ENCODE measurements around the gene ATXN1. TPM values are rescaled to one million over a fixed set of nuclear protein-coding genes. Genes with fewer than 3 reads are reported as not detected.
A peak's percentile ranks its signal among the peaks of the same experiment; 100 is the strongest.

ATXN1 gene
- polyA plus RNA-seq, 1 donor (not counting 4 experiments of a cell fraction or from before 2014, with no cell fraction given): 9.7 TPM

GRCh38 chr6:16338577-16339264 lies 422.5 kb downstream of the ATXN1 start:
- H3K4me2 ChIP-seq (ENCODE audit: control insufficient read depth, extremely low read depth, insufficient read depth, low read depth, low read length): peak overlapping the region; percentile 69
- peak; percentile 54 for DNase-seq (ENCODE audit: low read depth, low spot score)
- H2AFZ ChIP-seq (ENCODE audit: control insufficient read depth, low read length): peak overlapping the region; percentile 44
- H3K9ac ChIP-seq (ENCODE audit: control insufficient read depth, extremely low read depth, insufficient read depth, low read length): no peak overlapping the region
- peak overlapping the region; percentile 60 for H3K27ac ChIP-seq (ENCODE audit: control insufficient read depth, insufficient read depth, low read length)
- dilution Hi-C loops (cut with MboI; ENCODE audit: extremely low pct_ligation_motif_present, low sequenced_read_pairs): no loop called here
- no peaks in the 10 kb centered on the region for H3K9me3 ChIP-seq (ENCODE audit: control insufficient read depth, low read depth, low read length)
- H3K4me3 ChIP-seq (ENCODE audit: control insufficient read depth in 2 of 3, extremely low read depth in 1 of 3, insufficient read depth in 2 of 3, low read depth in 1 of 3, low read length in 3 of 3): peak overlapping the region in 2 of 3 experiments; percentile 13 to 31
- no peaks in the 10 kb centered on the region for H3K79me2 ChIP-seq (ENCODE audit: control insufficient read depth, insufficient read depth, low read length)
- TF ChIP-seq EZH2 (IDR thresholded peaks at IDR 0.05; ENCODE audit: low read length) (no peak), CTCF (optimal IDR thresholded peaks at IDR 0.05 in 1 of 3, IDR thresholded peaks at IDR 0.05 in 1 of 3, conservative IDR thresholded peaks at IDR 0.05 in 1 of 3; ENCODE audit: extremely low read depth in 1 of 3, insufficient read depth in 2 of 3, low read length in 3 of 3) (peak; percentile 65 to 72 (median 67))
- peak; percentile 82 for FAIRE-seq
- peaks cover 65% of the 10 kb centered on the region for H3K4me1 ChIP-seq (ENCODE audit: control insufficient read depth, extremely low read depth, insufficient read depth, low read length)
- no peaks in the 10 kb centered on the region for H3K36me3 ChIP-seq (ENCODE audit: control insufficient read depth in 2 of 2, extremely low read depth in 1 of 2, insufficient read depth in 2 of 2, low read length in 2 of 2)
- H3K9me1 ChIP-seq (ENCODE audit: control insufficient read depth, extremely low read depth, insufficient read depth, low read length): no peaks in the 10 kb centered on the region
- H3K27me3 ChIP-seq (ENCODE audit: control insufficient read depth, extremely low read depth, insufficient read depth, low read length): no peaks in the 10 kb centered on the region
- H4K20me1 ChIP-seq (ENCODE audit: control insufficient read depth, extremely low read depth, insufficient read depth, low read length): no peaks in the 10 kb centered on the region

GRCh38 chr6:16337295-16337975 lies 423.8 kb downstream of the ATXN1 start:
- peak overlapping the region; percentile 35 for H3K9ac ChIP-seq (ENCODE audit: control insufficient read depth, extremely low read depth, insufficient read depth, low read length)
- dilution Hi-C loops (cut with MboI; ENCODE audit: extremely low pct_ligation_motif_present, low sequenced_read_pairs): no loop called here
- FAIRE-seq: no peak

More at GRCh38 chr6:16337295-16337975, 423.8 kb downstream of the ATXN1 start:
- H3K9me1 ChIP-seq (ENCODE audit: control insufficient read depth, extremely low read depth, insufficient read depth, low read length): no peaks in the 10 kb centered on the region
- H3K79me2 ChIP-seq (ENCODE audit: control insufficient read depth, insufficient read depth, low read length): no peaks in the 10 kb centered on the region
- no peaks in the 10 kb centered on the region for H4K20me1 ChIP-seq (ENCODE audit: control insufficient read depth, extremely low read depth, insufficient read depth, low read length)
- TF ChIP-seq EZH2 (IDR thresholded peaks at IDR 0.05; ENCODE audit: low read length): no peak
- TF ChIP-seq CTCF (optimal IDR thresholded peaks at IDR 0.05 in 1 of 3, IDR thresholded peaks at IDR 0.05 in 1 of 3, conservative IDR thresholded peaks at IDR 0.05 in 1 of 3; ENCODE audit: extremely low read depth in 1 of 3, insufficient read depth in 2 of 3, low read length in 3 of 3): no peak
- no peak for DNase-seq (ENCODE audit: low read depth, low spot score)
- H3K4me1 ChIP-seq (ENCODE audit: control insufficient read depth, extremely low read depth, insufficient read depth, low read length): peaks cover 67% of the 10 kb centered on the region
- no peak overlapping the region for H3K4me3 ChIP-seq (ENCODE audit: control insufficient read depth in 2 of 3, extremely low read depth in 1 of 3, insufficient read depth in 2 of 3, low read depth in 1 of 3, low read length in 3 of 3)
- no peaks in the 10 kb centered on the region for H3K9me3 ChIP-seq (ENCODE audit: control insufficient read depth, low read depth, low read length)
- H3K27me3 ChIP-seq (ENCODE audit: control insufficient read depth, extremely low read depth, insufficient read depth, low read length): no peaks in the 10 kb centered on the region
- peak overlapping the region; percentile 46 for H3K4me2 ChIP-seq (ENCODE audit: control insufficient read depth, extremely low read depth, insufficient read depth, low read depth, low read length)
- no peaks in the 10 kb centered on the region for H3K36me3 ChIP-seq (ENCODE audit: control insufficient read depth in 2 of 2, extremely low read depth in 1 of 2, insufficient read depth in 2 of 2, low read length in 2 of 2)
- H3K27ac ChIP-seq (ENCODE audit: control insufficient read depth, insufficient read depth, low read length): peak overlapping the region; percentile 19
- peak overlapping the region; percentile 17 for H2AFZ ChIP-seq (ENCODE audit: control insufficient read depth, low read length)

All from keratinocyte (primary cell).